Measurements from ENCODE around the gene NKTR. TPM values are rescaled to one million over a fixed set of nuclear protein-coding genes. Genes with fewer than 3 reads are reported as not detected.

The NKTR gene
- total RNA-seq, 1 donor from 2014 or later: 87.3 TPM

GRCh38 chr3:42612217-42612616, 11.7 kb downstream of the NKTR start:
- DNase-seq (no peak), ATAC-seq (peak in 1 of 2 donors; percentile 9)
- peaks cover 9% of the 10 kb centered on the region for H3K36me3 ChIP-seq
- H3K27ac ChIP-seq: peak overlapping the region; percentile 57
- no peak overlapping the region for H3K4me3 ChIP-seq
- no peaks in the 10 kb centered on the region for H3K9me3 ChIP-seq
- H3K27me3 ChIP-seq (ENCODE audit: low read depth): no peaks in the 10 kb centered on the region
- H3K4me1 ChIP-seq: peaks cover 52% of the 10 kb centered on the region
- intact Hi-C loops (cut with DNase I): no loop called here
- TF ChIP-seq, protein P1, sequence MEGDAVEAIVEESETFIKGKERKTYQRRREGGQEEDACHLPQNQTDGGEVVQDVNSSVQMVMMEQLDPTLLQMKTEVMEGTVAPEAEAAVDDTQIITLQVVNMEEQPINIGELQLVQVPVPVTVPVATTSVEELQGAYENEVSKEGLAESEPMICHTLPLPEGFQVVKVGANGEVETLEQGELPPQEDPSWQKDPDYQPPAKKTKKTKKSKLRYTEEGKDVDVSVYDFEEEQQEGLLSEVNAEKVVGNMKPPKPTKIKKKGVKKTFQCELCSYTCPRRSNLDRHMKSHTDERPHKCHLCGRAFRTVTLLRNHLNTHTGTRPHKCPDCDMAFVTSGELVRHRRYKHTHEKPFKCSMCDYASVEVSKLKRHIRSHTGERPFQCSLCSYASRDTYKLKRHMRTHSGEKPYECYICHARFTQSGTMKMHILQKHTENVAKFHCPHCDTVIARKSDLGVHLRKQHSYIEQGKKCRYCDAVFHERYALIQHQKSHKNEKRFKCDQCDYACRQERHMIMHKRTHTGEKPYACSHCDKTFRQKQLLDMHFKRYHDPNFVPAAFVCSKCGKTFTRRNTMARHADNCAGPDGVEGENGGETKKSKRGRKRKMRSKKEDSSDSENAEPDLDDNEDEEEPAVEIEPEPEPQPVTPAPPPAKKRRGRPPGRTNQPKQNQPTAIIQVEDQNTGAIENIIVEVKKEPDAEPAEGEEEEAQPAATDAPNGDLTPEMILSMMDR (IDR thresholded peaks at IDR 0.05): no peak

GRCh38 chr3:42612928-42613327, 12.4 kb downstream of the NKTR start:
- Histone ChIP-seq H3K27ac (no peak overlapping the region), H3K36me3 (peaks cover 12% of the 10 kb centered on the region), H3K4me1 (peaks cover 52% of the 10 kb centered on the region), H3K4me3 (no peak overlapping the region), H3K27me3 (ENCODE audit: low read depth) (no peaks in the 10 kb centered on the region), H3K9me3 (no peaks in the 10 kb centered on the region)
- TF ChIP-seq, protein P1 (IDR thresholded peaks at IDR 0.05): no peak
- ATAC-seq: no peak
- intact Hi-C loops (cut with DNase I): no loop called here
- DNase-seq: no peak

DNA sequence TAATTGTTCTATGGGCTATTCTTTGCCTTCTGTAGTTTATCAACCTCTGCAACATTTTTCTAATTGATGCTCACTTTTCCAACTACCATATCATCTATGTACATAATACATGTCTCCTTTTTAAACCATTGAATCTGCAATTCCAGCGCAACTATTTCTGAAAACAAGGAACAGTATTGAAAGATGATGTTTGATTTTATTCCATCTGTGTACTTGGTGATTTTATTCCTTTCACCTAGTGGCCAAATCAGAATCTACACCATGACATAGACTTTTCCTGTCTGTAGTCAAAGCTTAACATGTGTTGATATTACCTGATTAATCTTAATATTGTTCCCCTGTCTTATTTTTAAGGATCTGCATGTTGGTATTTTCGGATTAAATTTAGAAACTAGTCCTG, 13.0 kb downstream of the NKTR start:
- Histone ChIP-seq H3K9me3 (no peaks in the 10 kb centered on the region), H3K4me1 (peaks cover 52% of the 10 kb centered on the region), H3K27me3 (ENCODE audit: low read depth) (no peaks in the 10 kb centered on the region), H3K36me3 (peaks cover 16% of the 10 kb centered on the region), H3K4me3 (no peak overlapping the region), H3K27ac (no peak overlapping the region)
- intact Hi-C loops (cut with DNase I): no loop called here
- ATAC-seq (no peak), DNase-seq (no peak)
- TF ChIP-seq, protein P1 (IDR thresholded peaks at IDR 0.05): peak; percentile 41

- TF ChIP-seq, protein P1 (IDR thresholded peaks at IDR 0.05): no peak
- intact Hi-C loops (cut with DNase I): no loop called here
Observed at GRCh38 chr3:42631620-42632019, 31.1 kb downstream of the NKTR start.

DNA sequence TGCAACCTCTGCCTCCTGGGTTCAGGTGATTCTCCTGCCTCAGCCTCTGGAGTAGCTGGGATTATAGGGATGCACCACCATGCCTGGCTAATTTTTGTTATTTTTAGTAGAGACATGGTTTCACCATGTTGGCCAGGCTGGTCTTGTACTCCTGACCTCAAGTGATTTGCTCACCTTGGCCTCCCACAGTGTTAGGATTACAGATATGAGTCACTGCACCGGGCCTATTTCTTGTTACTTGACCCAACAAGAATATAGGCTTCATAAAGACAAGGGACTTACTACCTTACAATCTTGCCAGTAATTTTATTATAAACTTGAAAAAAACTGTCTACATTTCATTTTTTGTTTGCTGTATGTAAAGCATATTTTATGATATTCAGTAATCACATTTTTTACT, 31.7 kb downstream of the NKTR start:
- DNase-seq: no peak
- Histone ChIP-seq H3K4me3 (no peak overlapping the region), H3K27ac (no peak overlapping the region), H3K27me3 (ENCODE audit: low read depth) (no peaks in the 10 kb centered on the region), H3K9me3 (no peaks in the 10 kb centered on the region), H3K4me1 (no peaks in the 10 kb centered on the region), H3K36me3 (peaks cover 80% of the 10 kb centered on the region)
- TF ChIP-seq, protein P1 (IDR thresholded peaks at IDR 0.05): no peak
- no peak for ATAC-seq
- intact Hi-C loops (cut with DNase I): no loop called here

More at GRCh38 chr3:42631620-42632019, 31.1 kb downstream of the NKTR start:
- DNase-seq (no peak), ATAC-seq (no peak)
- H3K4me3 ChIP-seq: no peak overlapping the region
- peaks cover 79% of the 10 kb centered on the region for H3K36me3 ChIP-seq
- H3K4me1 ChIP-seq: no peaks in the 10 kb centered on the region
- no peak overlapping the region for H3K27ac ChIP-seq
- H3K9me3 ChIP-seq: no peaks in the 10 kb centered on the region
- no peaks in the 10 kb centered on the region for H3K27me3 ChIP-seq (ENCODE audit: low read depth)

- H3K9me3 ChIP-seq: no peaks in the 10 kb centered on the region
- peaks cover 92% of the 10 kb centered on the region for H3K36me3 ChIP-seq
- ATAC-seq (no peak), DNase-seq (no peak)
- no peak overlapping the region for H3K27ac ChIP-seq
- TF ChIP-seq, protein P1 (IDR thresholded peaks at IDR 0.05): no peak
- intact Hi-C loops (cut with DNase I): no loop called here
- H3K4me1 ChIP-seq: no peaks in the 10 kb centered on the region
- no peaks in the 10 kb centered on the region for H3K27me3 ChIP-seq (ENCODE audit: low read depth)
- no peak overlapping the region for H3K4me3 ChIP-seq
Observed at GRCh38 chr3:42633544-42633943, 33.1 kb downstream of the NKTR start.

Data from lower lobe of right lung (tissue), 2 donors.